ENCODE data around the gene GYG2. TPM values are rescaled to one million over a fixed set of nuclear protein-coding genes. Genes with fewer than 3 reads are reported as not detected.

The GYG2 gene
- total and polyA plus RNA-seq, 2 of the 13 experiments (the other 11 are each of a cell fraction or from before 2014, with no cell fraction given), result 20.0 to 24.3 TPM

DNA sequence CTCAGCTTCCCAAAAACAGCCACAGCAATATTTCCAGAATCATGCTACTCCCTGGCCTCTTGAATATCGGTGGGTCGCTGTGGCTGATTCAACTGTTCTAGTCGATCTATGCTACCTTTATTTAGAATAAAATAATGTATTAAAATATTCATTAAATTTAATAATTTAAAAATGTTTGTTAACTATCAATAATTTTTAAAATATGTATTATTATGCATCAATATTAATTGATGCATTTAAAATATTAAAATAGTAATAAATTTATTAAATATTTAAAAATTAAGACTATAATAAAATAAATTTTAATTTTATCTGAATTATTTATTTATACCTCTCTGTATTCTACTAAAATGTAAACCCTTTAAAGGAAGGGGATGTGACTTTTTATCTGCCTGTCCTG is 81.4 kb downstream of the GYG2 start:
- Histone ChIP-seq H3K4me2 (ENCODE audit: low read depth, low read length) (no peak overlapping the region), H3K27ac (ENCODE audit: extremely low read length, insufficient read depth, low read length) (no peak overlapping the region), H4K20me1 (ENCODE audit: insufficient read depth, low read length) (no peaks in the 10 kb centered on the region), H2AFZ (ENCODE audit: low read length) (no peak overlapping the region), H3K79me2 (ENCODE audit: insufficient read depth, low read length) (no peaks in the 10 kb centered on the region), H3K4me3 (replicated peaks in 1 of 3; ENCODE audit: insufficient read depth in 1 of 3, low read depth in 2 of 3, low read length in 3 of 3) (no peak overlapping the region), H3K9me3 (ENCODE audit: low read length) (no peaks in the 10 kb centered on the region), H3K9ac (ENCODE audit: insufficient read depth, low read depth, low read length) (no peak overlapping the region), H3K4me1 (ENCODE audit: insufficient read depth, low read length) (no peaks in the 10 kb centered on the region), H3K36me3 (replicated peaks in 1 of 2; ENCODE audit: control insufficient read depth in 1 of 2, insufficient read depth in 2 of 2, low read length in 2 of 2) (no peaks in the 10 kb centered on the region), H3K27me3 (ENCODE audit: control insufficient read depth in 1 of 2, insufficient read depth in 2 of 2, low read length in 2 of 2) (no peaks in the 10 kb centered on the region)
- BruUV-seq (replicated peaks), result no TSS peak
- in situ Hi-C loops (cut with HindIII; ENCODE audit: extremely low pct_ligation_motif_present, low pct_unique_long_range_greater_than_20kb) (no loop called here), intact Hi-C loops (cut with micrococcal nuclease; ENCODE audit: unreplicated experiment) (no loop called here)
- no peak for TF ChIP-seq NFRKB (IDR thresholded peaks at IDR 0.05)
- no peak for TF ChIP-seq SRSF4 (IDR thresholded peaks at IDR 0.05; ENCODE audit: low read depth, low read length, poor library complexity, severe bottlenecking)
- no peak for TF ChIP-seq MAF1 (CRISPR knock-in tag; IDR thresholded peaks at IDR 0.05; ENCODE audit: borderline replicate concordance)
- no peak for TF ChIP-seq SMC3 (IDR thresholded peaks at IDR 0.05; ENCODE audit: low read length)
- no peak for TF ChIP-seq ZNF34 (CRISPR knock-in tag; IDR thresholded peaks at IDR 0.05; ENCODE audit: borderline replicate concordance)
- no peak for TF ChIP-seq MAFK (conservative IDR thresholded peaks at IDR 0.05 in 1 of 2, IDR thresholded peaks at IDR 0.05 in 1 of 2; ENCODE audit: low read length in 2 of 2)
- TF ChIP-seq ATRX (CRISPR knock-in tag; IDR thresholded peaks at IDR 0.05; ENCODE audit: borderline replicate concordance), result no peak
- no peak for TF ChIP-seq SMAD1 (CRISPR knock-in tag; IDR thresholded peaks at IDR 0.05; ENCODE audit: borderline replicate concordance, low read depth)
- no peak for TF ChIP-seq ATAD3A (CRISPR knock-in tag; IDR thresholded peaks at IDR 0.05)
- TF ChIP-seq SPEN (CRISPR knock-in tag; IDR thresholded peaks at IDR 0.05; ENCODE audit: low read depth), result no peak
- TF ChIP-seq, protein P1, sequence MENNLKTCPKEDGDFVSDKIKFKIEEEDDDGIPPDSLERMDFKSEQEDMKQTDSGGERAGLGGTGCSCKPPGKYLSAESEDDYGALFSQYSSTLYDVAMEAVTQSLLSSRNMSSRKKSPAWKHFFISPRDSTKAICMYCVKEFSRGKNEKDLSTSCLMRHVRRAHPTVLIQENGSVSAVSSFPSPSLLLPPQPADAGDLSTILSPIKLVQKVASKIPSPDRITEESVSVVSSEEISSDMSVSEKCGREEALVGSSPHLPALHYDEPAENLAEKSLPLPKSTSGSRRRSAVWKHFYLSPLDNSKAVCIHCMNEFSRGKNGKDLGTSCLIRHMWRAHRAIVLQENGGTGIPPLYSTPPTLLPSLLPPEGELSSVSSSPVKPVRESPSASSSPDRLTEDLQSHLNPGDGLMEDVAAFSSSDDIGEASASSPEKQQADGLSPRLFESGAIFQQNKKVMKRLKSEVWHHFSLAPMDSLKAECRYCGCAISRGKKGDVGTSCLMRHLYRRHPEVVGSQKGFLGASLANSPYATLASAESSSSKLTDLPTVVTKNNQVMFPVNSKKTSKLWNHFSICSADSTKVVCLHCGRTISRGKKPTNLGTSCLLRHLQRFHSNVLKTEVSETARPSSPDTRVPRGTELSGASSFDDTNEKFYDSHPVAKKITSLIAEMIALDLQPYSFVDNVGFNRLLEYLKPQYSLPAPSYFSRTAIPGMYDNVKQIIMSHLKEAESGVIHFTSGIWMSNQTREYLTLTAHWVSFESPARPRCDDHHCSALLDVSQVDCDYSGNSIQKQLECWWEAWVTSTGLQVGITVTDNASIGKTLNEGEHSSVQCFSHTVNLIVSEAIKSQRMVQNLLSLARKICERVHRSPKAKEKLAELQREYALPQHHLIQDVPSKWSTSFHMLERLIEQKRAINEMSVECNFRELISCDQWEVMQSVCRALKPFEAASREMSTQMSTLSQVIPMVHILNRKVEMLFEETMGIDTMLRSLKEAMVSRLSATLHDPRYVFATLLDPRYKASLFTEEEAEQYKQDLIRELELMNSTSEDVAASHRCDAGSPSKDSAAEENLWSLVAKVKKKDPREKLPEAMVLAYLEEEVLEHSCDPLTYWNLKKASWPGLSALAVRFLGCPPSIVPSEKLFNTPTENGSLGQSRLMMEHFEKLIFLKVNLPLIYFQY (CRISPR knock-in tag; IDR thresholded peaks at IDR 0.05; ENCODE audit: borderline replicate concordance), result no peak
- no peak for TF ChIP-seq SRY (CRISPR knock-in tag; IDR thresholded peaks at IDR 0.05)
- TF ChIP-seq KLF16 (CRISPR knock-in tag; IDR thresholded peaks at IDR 0.05), result no peak
- TF ChIP-seq POGZ (CRISPR knock-in tag; IDR thresholded peaks at IDR 0.05), result no peak
- TF ChIP-seq, protein P2, sequence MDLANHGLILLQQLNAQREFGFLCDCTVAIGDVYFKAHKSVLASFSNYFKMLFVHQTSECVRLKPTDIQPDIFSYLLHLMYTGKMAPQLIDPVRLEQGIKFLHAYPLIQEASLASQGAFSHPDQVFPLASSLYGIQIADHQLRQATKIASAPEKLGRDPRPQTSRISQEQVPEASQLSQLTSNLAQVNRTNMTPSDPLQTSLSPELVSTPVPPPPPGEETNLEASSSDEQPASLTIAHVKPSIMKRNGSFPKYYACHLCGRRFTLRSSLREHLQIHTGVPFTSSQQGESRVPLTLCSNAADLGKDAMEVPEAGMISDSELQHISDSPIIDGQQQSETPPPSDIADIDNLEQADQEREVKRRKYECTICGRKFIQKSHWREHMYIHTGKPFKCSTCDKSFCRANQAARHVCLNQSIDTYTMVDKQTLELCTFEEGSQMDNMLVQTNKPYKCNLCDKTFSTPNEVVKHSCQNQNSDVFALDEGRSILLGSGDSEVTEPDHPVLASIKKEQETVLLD (CRISPR knock-in tag; IDR thresholded peaks at IDR 0.05; ENCODE audit: low read depth), result no peak
- TF ChIP-seq, protein P3, sequence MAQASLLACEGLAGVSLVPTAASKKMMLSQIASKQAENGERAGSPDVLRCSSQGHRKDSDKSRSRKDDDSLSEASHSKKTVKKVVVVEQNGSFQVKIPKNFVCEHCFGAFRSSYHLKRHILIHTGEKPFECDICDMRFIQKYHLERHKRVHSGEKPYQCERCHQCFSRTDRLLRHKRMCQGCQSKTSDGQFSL (CRISPR knock-in tag; IDR thresholded peaks at IDR 0.05), result no peak
- no peak for ATAC-seq
- 96% methylated on average over 3 of the region's 3 CpGs for WGBS (ENCODE audit: low lambda C conversion rate)
- ChIA-PET POLR2A (no interaction called here), CTCF (ENCODE audit: low intra/inter-chr PET ratio, low total read pairs) (no interaction called here)
- no peak for DNase-seq (ENCODE audit: low spot score)
- FAIRE-seq, result no peak
